HepG2 (cell line): ENCODE measurements around the gene RPS27L. TPM values are rescaled to one million over a fixed set of nuclear protein-coding genes. Genes with fewer than 3 reads are reported as not detected.

Experiments
- AKAP8 ChIP-seq: sonication (generic); formaldehyde crosslinking; IDR thresholded peaks from 2 replicates; pipeline ENCODE4 v1.5.1; 2020; ENCODE audit warnings: mild to moderate bottlenecking, missing genetic modification reagents
- CBFB ChIP-seq: sonication (generic); formaldehyde crosslinking; IDR thresholded peaks from 2 replicates; pipeline ENCODE4 v1.4.0; 2020; ENCODE audit warnings: missing genetic modification reagents
- DNMT3B ChIP-seq: conservative IDR thresholded peaks from 2 replicates; pipeline ENCODE4 v1.6.1; 2016; ENCODE audit warnings: missing biosample characterization, control low read depth
- ETV6 ChIP-seq: sonication (generic); formaldehyde crosslinking; conservative IDR thresholded peaks from 2 replicates; pipeline ENCODE4 v1.4.0; 2020; ENCODE audit warnings: missing genetic modification reagents
- GATAD1 ChIP-seq: IDR thresholded peaks from 2 replicates; pipeline ENCODE4 v1.6.1; 2016; ENCODE audit warnings: missing genetic modification reagents, missing compliant biosample characterization
- MXD1 ChIP-seq: sonication (generic); formaldehyde crosslinking; IDR thresholded peaks from 2 replicates; pipeline ENCODE4 v1.4.0; 2020; ENCODE audit warnings: mild to moderate bottlenecking, missing genetic modification reagents
- PAXIP1 ChIP-seq: sonication (generic); formaldehyde crosslinking; conservative IDR thresholded peaks from 2 replicates; pipeline ENCODE4 v1.4.0; 2020; ENCODE audit warnings: mild to moderate bottlenecking, missing genetic modification reagents, moderate library complexity
- PHF8 ChIP-seq: sonication (generic); formaldehyde crosslinking; IDR thresholded peaks from 2 replicates; pipeline ENCODE4 v1.5.0; 2020; ENCODE audit warnings: missing genetic modification reagents
- POLR2A ChIP-seq, 2 experiments: IDR thresholded peaks; 2 replicates each; pipeline ENCODE4 v1.6.1; 2011; ENCODE audit warnings: low read depth in 2 of 2, low read length in 2 of 2, mild to moderate bottlenecking in 1 of 2, moderate library complexity in 1 of 2; ENCODE audit not compliant: insufficient read depth in 1 of 2
- RXRB ChIP-seq: IDR thresholded peaks from 2 replicates; pipeline ENCODE4 v1.6.1; 2016; ENCODE audit warnings: borderline replicate concordance, missing genetic modification reagents, missing compliant biosample characterization
- SETDB1 ChIP-seq: sonication (generic); formaldehyde crosslinking; IDR thresholded peaks from 2 replicates; pipeline ENCODE4 v1.5.1; 2020; ENCODE audit warnings: missing genetic modification reagents, mild to moderate bottlenecking, borderline replicate concordance
- SPEN ChIP-seq: sonication (generic); formaldehyde crosslinking; IDR thresholded peaks from 2 replicates; pipeline ENCODE4 v1.5.1; 2020; ENCODE audit warnings: low read depth, mild to moderate bottlenecking, missing genetic modification reagents
- ZNF207 ChIP-seq: fragments of 450-650 bp; IDR thresholded peaks from 2 replicates; pipeline ENCODE4 v1.6.1; 2016; ENCODE audit warnings: antibody characterized with exemption, borderline replicate concordance
- ZNF263 ChIP-seq: sonication (generic); formaldehyde crosslinking; IDR thresholded peaks from 2 replicates; pipeline ENCODE4 v1.4.0; 2020; ENCODE audit warnings: missing genetic modification reagents
- ZNF501 ChIP-seq: sonication (generic); formaldehyde crosslinking; IDR thresholded peaks from 2 replicates; pipeline ENCODE4 v1.5.1; 2020; ENCODE audit warnings: mild to moderate bottlenecking, moderate library complexity, missing genetic modification reagents
- ZNF510 ChIP-seq: sonication (generic); formaldehyde crosslinking; IDR thresholded peaks from 2 replicates; pipeline ENCODE4 v1.4.0; 2020; ENCODE audit warnings: low read depth, mild to moderate bottlenecking, missing genetic modification reagents
- ZNF639 ChIP-seq: conservative IDR thresholded peaks from 2 replicates; pipeline ENCODE4 v1.6.1; 2018; ENCODE audit warnings: missing genetic modification reagents
- ZNF672 ChIP-seq: sonication (generic); formaldehyde crosslinking; IDR thresholded peaks from 2 replicates; pipeline ENCODE4 v1.8.1; 2022; ENCODE audit warnings: missing genetic modification reagents
- ZNF691 ChIP-seq: sonication (generic); formaldehyde crosslinking; IDR thresholded peaks from 2 replicates; pipeline ENCODE4 v1.4.0; 2020; ENCODE audit warnings: missing genetic modification reagents, low read depth, mild to moderate bottlenecking, borderline replicate concordance
- ZNF724P ChIP-seq: sonication (generic); formaldehyde crosslinking; IDR thresholded peaks from 2 replicates; pipeline ENCODE4 v1.8.0; 2022; ENCODE audit warnings: missing genetic modification reagents, borderline replicate concordance
- ZNF816 ChIP-seq: sonication (generic); formaldehyde crosslinking; IDR thresholded peaks from 2 replicates; pipeline ENCODE4 v1.8.0; 2022; ENCODE audit warnings: missing genetic modification reagents, mild to moderate bottlenecking, borderline replicate concordance
- polyA plus RNA-seq, 8 experiments: library from polyadenylated mRNA; depleted of rRNA in 3 of 8; stranded (reverse) in 7 of 8; unstranded in 1 of 8; fragments of >200 nt; fragmentation: Illumina TruSeq in 4 of 8; extraction: Trizol in 4 of 8; gene quantifications; 2 replicates each; pipeline versions ENCODE4 v1.2.1 to v1.2.3, GENCODE V29; 2011 to 2016; ENCODE audit warnings: low read depth in 4 of 8, missing spikeins in 1 of 8, mixed read lengths in 1 of 8; ENCODE audit not compliant: insufficient read depth in 1 of 8
- total RNA-seq, 5 experiments: library from RNA; depleted of rRNA; stranded (reverse); fragments of >200 nt; fragmentation: Illumina TruSeq; extraction: Trizol; gene quantifications; 2 replicates each; pipeline ENCODE4 v1.2.3, GENCODE V29; 2016; ENCODE audit warnings: low read depth in 1 of 5

The RPS27L gene
- total and polyA plus RNA-seq, 2 of the 13 experiments (the other 11 are each of a cell fraction or from before 2014, with no cell fraction given): 231 to 433 TPM

- TF ChIP-seq PAXIP1 (no peak; the same call in 1 of the 2 replicates), ZNF816 (CRISPR knock-in tag) (no peak), ZNF724P (CRISPR knock-in tag) (0 out of 2 replicates have a peak, but pooled peaks have one; percentile 41), PHF8 (peak; percentile 46), CBFB (CRISPR knock-in tag) (no peak), DNMT3B (CRISPR knock-in tag) (no peak), MXD1 (CRISPR knock-in tag) (0 out of 2 replicates have a peak, but pooled peaks have one; percentile 9), ZNF207 (no peak), SETDB1 (CRISPR knock-in tag) (no peak), POLR2A (IDR thresholded peaks at IDR 0.05; ENCODE audit: insufficient read depth in 1 of 2, low read depth in 2 of 2, low read length in 2 of 2) (peak; percentile 19 to 49; a peak in 3 of 4 replicates), ZNF501 (CRISPR knock-in tag) (peak; percentile 38; the same call in 1 of the 2 replicates), GATAD1 (no peak), ZNF510 (0 out of 2 replicates have a peak, but pooled peaks have one; percentile 51), ZNF672 (CRISPR knock-in tag) (no peak), ZNF691 (CRISPR knock-in tag) (peak; percentile 52; the same call in 1 of the 2 replicates), SPEN (CRISPR knock-in tag) (no peak), RXRB (CRISPR knock-in tag) (no peak), AKAP8 (CRISPR knock-in tag) (no peak), ZNF263 (CRISPR knock-in tag) (no peak), ZNF639 (CRISPR knock-in tag) (no peak), ETV6 (no peak)
Measured at GRCh38 chr15:63122002-63122875, 35.0 kb downstream of the RPS27L start (continued).
